ENCODE results near the gene AKR1A1.

DNA sequence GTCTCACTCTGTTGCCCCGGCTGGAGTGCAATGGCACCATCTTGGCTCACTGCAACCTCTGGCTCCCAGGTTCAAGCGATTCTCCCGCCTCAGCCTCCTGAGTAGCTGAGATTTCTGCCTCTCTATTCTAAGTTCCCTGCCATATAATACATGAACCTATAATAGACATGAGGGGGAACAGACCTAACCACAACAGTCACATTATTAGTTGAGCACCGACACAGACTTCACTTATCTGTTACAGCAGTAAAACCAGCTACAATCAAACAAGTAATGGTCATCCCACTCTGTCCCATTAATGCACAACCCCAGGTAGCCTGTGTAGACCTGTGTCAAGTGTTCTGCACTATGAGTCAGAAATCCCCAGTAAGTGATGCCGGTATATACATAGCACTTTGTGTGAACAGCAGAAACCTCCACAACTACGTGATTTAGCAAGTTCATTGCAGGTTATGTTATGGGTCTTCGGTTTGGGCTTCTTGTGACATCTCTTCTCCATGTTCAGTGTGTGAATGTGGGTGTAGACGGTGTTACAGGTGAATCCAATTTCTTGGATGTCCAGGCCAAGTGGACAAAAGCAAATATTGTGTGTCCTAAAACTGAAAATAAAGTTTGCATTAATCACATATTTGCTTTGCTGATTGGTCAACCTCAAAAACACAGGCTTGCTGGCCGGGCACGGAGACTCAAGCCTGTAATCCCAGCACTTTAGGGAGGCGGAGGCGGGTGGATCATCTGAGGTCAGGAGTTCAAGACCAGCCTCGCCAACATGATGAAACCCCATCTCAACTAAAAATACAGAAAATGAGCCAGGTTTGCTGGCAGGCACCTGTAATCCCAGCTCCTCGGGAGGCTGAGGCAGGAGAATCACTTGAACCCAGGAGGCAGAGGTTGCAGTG, 46.9 kb upstream of the AKR1A1 start:
- TF ChIP-seq POLR2A (IDR thresholded peaks at IDR 0.05): no peak
- TF ChIP-seq, protein P1, sequence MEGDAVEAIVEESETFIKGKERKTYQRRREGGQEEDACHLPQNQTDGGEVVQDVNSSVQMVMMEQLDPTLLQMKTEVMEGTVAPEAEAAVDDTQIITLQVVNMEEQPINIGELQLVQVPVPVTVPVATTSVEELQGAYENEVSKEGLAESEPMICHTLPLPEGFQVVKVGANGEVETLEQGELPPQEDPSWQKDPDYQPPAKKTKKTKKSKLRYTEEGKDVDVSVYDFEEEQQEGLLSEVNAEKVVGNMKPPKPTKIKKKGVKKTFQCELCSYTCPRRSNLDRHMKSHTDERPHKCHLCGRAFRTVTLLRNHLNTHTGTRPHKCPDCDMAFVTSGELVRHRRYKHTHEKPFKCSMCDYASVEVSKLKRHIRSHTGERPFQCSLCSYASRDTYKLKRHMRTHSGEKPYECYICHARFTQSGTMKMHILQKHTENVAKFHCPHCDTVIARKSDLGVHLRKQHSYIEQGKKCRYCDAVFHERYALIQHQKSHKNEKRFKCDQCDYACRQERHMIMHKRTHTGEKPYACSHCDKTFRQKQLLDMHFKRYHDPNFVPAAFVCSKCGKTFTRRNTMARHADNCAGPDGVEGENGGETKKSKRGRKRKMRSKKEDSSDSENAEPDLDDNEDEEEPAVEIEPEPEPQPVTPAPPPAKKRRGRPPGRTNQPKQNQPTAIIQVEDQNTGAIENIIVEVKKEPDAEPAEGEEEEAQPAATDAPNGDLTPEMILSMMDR (IDR thresholded peaks at IDR 0.05): no peak
